Muscle layer of colon (tissue), 2 donors: ENCODE data around the gene EXOC6.
"Not testable (repeated sequence)": the region's sequence is repeated elsewhere in the genome, so short reads cannot be mapped to it uniquely, and the experiment has no call there.

Source experiments
- H3K27ac ChIP-seq: one replicate; pipeline ENCODE4 v1.7.0; 2013; ENCODE audit warnings: low read depth, mild to moderate bottlenecking, low read length, moderate library complexity
- H3K27me3 ChIP-seq, 2 donors: one replicate each; pipeline ENCODE4 v1.7.0; 2013; ENCODE audit warnings: low read length in 2 of 2, mild to moderate bottlenecking in 2 of 2; ENCODE audit not compliant: insufficient read depth in 2 of 2, control insufficient read depth in 1 of 2
- H3K36me3 ChIP-seq: one replicate; pipeline ENCODE4 v1.7.0; 2013; ENCODE audit warnings: mild to moderate bottlenecking, low read length; ENCODE audit not compliant: insufficient read depth
- H3K4me1 ChIP-seq: one replicate; pipeline ENCODE4 v1.7.0; 2013; ENCODE audit warnings: mild to moderate bottlenecking, low read length; ENCODE audit not compliant: insufficient read depth
- H3K4me3 ChIP-seq, 2 donors: one replicate each; pipeline ENCODE4 v1.7.0; 2013; ENCODE audit warnings: low read length in 2 of 2, low read depth in 1 of 2, mild to moderate bottlenecking in 1 of 2, moderate library complexity in 1 of 2
- H3K9ac ChIP-seq: one replicate; pipeline ENCODE4 v1.7.0; 2013; ENCODE audit warnings: low read length
- H3K9me3 ChIP-seq: one replicate; pipeline ENCODE4 v1.7.0; 2013; ENCODE audit warnings: mild to moderate bottlenecking, low read length
- donor health status: abdominal sarcoma.
- donor health status: Adenocarcinoma of cecum.

EXOC6 gene

GRCh38 chr10:93091960-93092359 lies 243.6 kb downstream of the EXOC6 start:
- Histone ChIP-seq H3K9ac (no peak overlapping the region), H3K36me3 (no peaks in the 10 kb centered on the region), H3K9me3 (no peaks in the 10 kb centered on the region), H3K27ac (no peak overlapping the region), H3K4me1 (no peaks in the 10 kb centered on the region), H3K27me3 (no peaks in the 10 kb centered on the region), H3K4me3 (no peak overlapping the region)

- Histone ChIP-seq H3K27ac (no peak overlapping the region), H3K4me1 (no peaks in the 10 kb centered on the region), H3K9ac (no peak overlapping the region), H3K27me3 (no peaks in the 10 kb centered on the region), H3K36me3 (no peaks in the 10 kb centered on the region), H3K9me3 (no peaks in the 10 kb centered on the region), H3K4me3 (no peak overlapping the region)
Observed at GRCh38 chr10:93095225-93095624, 246.9 kb downstream of the EXOC6 start.

- H3K9me3 ChIP-seq = no peaks in the 10 kb centered on the region
- H3K9ac ChIP-seq = no peak overlapping the region
- no peak overlapping the region for H3K4me3 ChIP-seq
- no peaks in the 10 kb centered on the region for H3K4me1 ChIP-seq
- H3K27me3 ChIP-seq = no peaks in the 10 kb centered on the region
- H3K36me3 ChIP-seq = no peaks in the 10 kb centered on the region
- no peak overlapping the region for H3K27ac ChIP-seq
Observed at GRCh38 chr10:93096901-93097300, 248.6 kb downstream of the EXOC6 start.

- Histone ChIP-seq H3K9ac (no peak overlapping the region), H3K36me3 (no peaks in the 10 kb centered on the region), H3K4me3 (no peak overlapping the region), H3K27me3 (no peaks in the 10 kb centered on the region), H3K9me3 (no peaks in the 10 kb centered on the region), H3K27ac (no peak overlapping the region), H3K4me1 (no peaks in the 10 kb centered on the region)
Observed at GRCh38 chr10:93097386-93097785, 249.1 kb downstream of the EXOC6 start.

- Histone ChIP-seq H3K4me3 (no peak overlapping the region), H3K27ac (no peak overlapping the region), H3K4me1 (no peaks in the 10 kb centered on the region), H3K27me3 (no peaks in the 10 kb centered on the region), H3K36me3 (no peaks in the 10 kb centered on the region), H3K9me3 (no peaks in the 10 kb centered on the region), H3K9ac (no peak overlapping the region)
Observed at GRCh38 chr10:93098816-93099215, 250.5 kb downstream of the EXOC6 start.

GRCh38 chr10:93099670-93100069 lies 251.3 kb downstream of the EXOC6 start:
- Histone ChIP-seq H3K9me3 (no peaks in the 10 kb centered on the region), H3K36me3 (no peaks in the 10 kb centered on the region), H3K27me3 (no peaks in the 10 kb centered on the region), H3K9ac (no peak overlapping the region), H3K4me3 (no peak overlapping the region), H3K4me1 (no peaks in the 10 kb centered on the region), H3K27ac (no peak overlapping the region)

- H3K9me3 ChIP-seq, H3K4me3 ChIP-seq, H3K36me3 ChIP-seq, H3K27me3 ChIP-seq, H3K9ac ChIP-seq, H3K4me1 ChIP-seq, H3K27ac ChIP-seq: not testable (repeated sequence)
Observed at GRCh38 chr10:93101148-93101547, 252.8 kb downstream of the EXOC6 start.

GRCh38 chr10:93103953-93104352 lies 255.6 kb downstream of the EXOC6 start:
- Histone ChIP-seq H3K9ac (no peak overlapping the region), H3K4me3 (no peak overlapping the region), H3K27me3 (no peaks in the 10 kb centered on the region), H3K36me3 (no peaks in the 10 kb centered on the region), H3K9me3 (no peaks in the 10 kb centered on the region), H3K27ac (no peak overlapping the region), H3K4me1 (no peaks in the 10 kb centered on the region)

- H3K9ac ChIP-seq = no peak overlapping the region
Observed at GRCh38 chr10:93106631-93107072, 258.3 kb downstream of the EXOC6 start.

More at GRCh38 chr10:93106631-93107072, 258.3 kb downstream of the EXOC6 start:
- H3K27me3 ChIP-seq = no peaks in the 10 kb centered on the region
- H3K27ac ChIP-seq = no peak overlapping the region
- H3K4me3 ChIP-seq = no peak overlapping the region
- H3K36me3 ChIP-seq = no peaks in the 10 kb centered on the region
- no peaks in the 10 kb centered on the region for H3K4me1 ChIP-seq
- no peaks in the 10 kb centered on the region for H3K9me3 ChIP-seq
